HEK293T (cell line): Measurements from ENCODE around the gene BLOC1S5.

Experiments used
- ARNT ChIP-seq: fragments of 450-650 bp; IDR thresholded peaks from 2 replicates; pipeline ENCODE4 v1.6.1; 2017; ENCODE audit warnings: mild to moderate bottlenecking
- BHLHE40 ChIP-seq: fragments of 450-650 bp; IDR thresholded peaks from 2 replicates; pipeline ENCODE4 v1.6.1; 2016; ENCODE audit warnings: mild to moderate bottlenecking, moderate library complexity, borderline replicate concordance
- FOXM1 ChIP-seq: fragments of 450-650 bp; IDR thresholded peaks from 2 replicates; pipeline ENCODE4 v1.6.1; 2017; ENCODE audit warnings: mild to moderate bottlenecking, borderline replicate concordance

DNA sequence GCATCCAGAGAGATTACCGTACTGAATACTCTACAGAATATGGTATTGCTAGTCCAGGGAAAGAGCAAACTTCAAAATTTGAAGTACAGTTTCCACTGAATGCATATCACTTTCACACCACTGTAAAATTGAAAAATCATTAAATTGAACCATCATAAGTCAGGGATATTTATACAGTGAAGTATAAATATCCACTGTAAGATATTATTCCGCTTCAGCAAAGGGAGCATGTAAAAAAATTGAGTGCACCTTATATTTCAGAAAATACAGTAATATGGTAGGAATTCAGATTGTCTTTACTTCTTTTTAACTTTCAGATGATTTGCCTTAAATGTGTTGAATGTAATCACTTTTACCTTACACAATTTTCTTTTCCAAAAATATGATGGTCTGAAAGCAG is 92.7 kb downstream of the BLOC1S5 start:
- TF ChIP-seq ARNT (no peak), FOXM1 (no peak), BHLHE40 (no peak)
